Stimulated activated CD8-positive, alpha-beta memory T cell treated with anti-CD3 and anti-CD28 coated beads, Interleukin-4, amount 100 ng/mL, for 24 hours (primary cell): ENCODE results near the gene OVAAL.

Source experiments
- DNase-seq: peaks from one replicate; pipeline ENCODE4 v3.0.0-alpha.2; 2020; ENCODE audit warnings: low read depth

The OVAAL gene

GRCh38 chr1:180609643-180610555 is 51.1 kb downstream of the OVAAL start:
- no peak for DNase-seq

DNA sequence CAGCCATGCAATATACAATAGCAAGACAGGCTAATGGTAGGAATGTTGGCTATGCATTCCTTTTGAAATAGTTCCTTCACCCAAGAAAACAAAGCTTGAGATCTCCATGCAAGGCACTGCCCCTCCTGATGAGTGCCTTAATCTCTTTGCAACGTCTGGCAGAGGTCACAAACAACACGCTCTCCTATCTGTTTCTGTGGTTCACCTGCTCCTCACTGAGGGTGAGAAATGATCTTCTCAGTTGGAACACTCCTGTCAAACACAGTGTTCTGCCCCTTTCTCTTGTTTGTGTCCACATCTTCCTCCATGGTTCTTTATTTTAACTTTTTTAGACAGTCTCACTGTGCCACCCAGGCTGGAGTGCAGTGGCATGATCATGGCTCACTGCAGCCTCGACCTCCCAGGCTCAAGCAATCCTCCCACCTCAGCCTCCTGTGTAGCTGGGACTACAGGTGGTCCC is 51.8 kb downstream of the OVAAL start:
- DNase-seq = no peak

GRCh38 chr1:180611016-180611930 is 52.5 kb downstream of the OVAAL start:
- DNase-seq = no peak

- no peak for DNase-seq
These were observed 53.9 kb downstream of the OVAAL start for GRCh38 chr1:180612632-180613031.

GRCh38 chr1:180614730-180615129 is 56.0 kb downstream of the OVAAL start:
- DNase-seq = no peak

DNA sequence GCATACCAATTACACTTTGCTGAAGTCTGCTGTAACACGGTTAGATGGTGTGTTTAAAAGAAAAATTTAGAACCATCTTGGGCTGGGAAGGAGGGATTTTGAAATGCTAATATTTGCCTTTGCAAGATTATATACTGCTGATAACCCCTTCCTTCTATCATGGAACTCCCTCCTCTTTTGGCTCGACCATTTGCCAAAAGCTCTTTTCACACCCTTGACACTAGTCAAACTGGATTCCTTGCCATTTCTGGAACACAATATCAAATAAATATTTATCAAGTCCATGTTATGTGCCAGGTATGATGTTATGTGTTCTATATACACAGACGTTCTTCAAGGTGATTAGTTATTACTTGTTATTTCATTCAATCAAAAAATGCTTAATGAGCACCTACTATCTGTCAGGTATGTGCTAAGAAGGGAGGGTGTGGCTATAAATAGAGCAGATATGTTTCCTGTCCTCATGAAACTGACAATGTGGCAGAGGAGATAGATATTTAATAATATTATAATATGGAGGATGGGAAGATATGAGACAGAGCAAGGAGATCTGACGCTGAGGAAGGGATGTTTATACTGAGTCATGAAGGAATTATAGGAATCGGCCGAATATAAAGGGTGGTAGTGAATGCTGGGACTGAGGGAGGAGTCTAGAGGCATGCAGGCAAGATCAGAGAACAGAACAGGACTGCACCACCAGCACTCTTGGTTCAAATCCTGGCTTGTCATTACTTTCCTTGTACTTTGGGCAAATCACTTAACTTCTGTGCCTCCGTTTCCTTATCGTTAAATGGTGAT is 56.9 kb downstream of the OVAAL start:
- no peak for DNase-seq
